ENCODE results near the gene RNF13.
"Not testable (repeated sequence)": the region's sequence is repeated elsewhere in the genome, so short reads cannot be mapped to it uniquely, and the experiment has no call there.

Gene RNF13

GRCh38 chr3:149954812-149955211 is 141.8 kb downstream of the RNF13 start:
- no peak for DNase-seq

- peak in 1 of 56 donors; percentile 3 for DNase-seq
These were observed 142.4 kb downstream of the RNF13 start for GRCh38 chr3:149955449-149955848.

GRCh38 chr3:149957361-149958125 is 144.5 kb downstream of the RNF13 start:
- DNase-seq: no peak

DNA sequence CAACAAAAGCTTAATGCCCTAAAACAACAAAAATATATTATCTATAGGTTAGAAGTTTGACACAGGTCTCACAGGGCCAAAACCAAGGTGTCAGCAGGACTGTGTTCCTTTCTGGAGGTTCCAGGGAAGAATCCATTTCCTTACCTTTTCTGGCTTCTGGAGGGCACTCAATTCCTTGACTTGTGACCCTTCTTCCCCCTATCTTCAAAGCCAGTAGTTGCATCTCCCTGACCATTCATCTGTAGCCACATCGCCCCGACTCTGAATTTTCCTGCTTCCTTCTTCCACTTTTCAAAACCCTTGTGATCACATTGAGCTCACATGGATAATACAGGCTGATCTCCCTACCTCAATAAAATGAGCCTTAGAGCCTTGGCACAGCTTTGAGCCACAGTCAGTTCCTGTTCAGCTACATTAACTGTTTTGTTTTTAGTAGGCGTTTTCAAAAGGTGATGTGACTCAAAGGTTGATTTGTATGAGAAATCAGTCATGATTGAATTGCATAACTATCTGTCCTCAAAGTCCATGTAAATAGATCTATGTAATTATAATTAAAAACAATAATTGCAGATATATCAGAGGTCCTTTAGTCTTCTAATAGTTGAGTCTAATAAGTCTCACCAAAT is 145.3 kb downstream of the RNF13 start:
- no peak for DNase-seq

DNA sequence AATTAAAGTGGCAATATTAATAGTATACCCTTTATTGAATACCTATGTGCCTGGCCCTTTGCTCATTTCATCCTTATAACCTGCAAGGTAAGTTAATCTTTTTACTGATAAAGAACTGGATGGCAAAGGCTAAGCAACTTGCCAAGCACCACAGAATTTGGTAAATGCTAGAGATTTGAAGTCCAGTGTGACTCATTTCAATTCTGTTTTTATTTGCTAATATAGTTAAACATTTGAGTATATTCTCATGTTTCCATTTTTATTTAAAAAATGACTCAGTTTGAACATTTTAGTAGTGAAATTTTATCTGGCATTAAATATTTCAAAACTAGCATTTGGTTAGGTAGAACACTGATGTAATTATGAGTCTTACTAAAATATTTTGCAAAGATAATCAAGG is 146.4 kb downstream of the RNF13 start:
- DNase-seq: no peak

- no peak for DNase-seq
These were observed 150.5 kb downstream of the RNF13 start for GRCh38 chr3:149963485-149963884.

DNA sequence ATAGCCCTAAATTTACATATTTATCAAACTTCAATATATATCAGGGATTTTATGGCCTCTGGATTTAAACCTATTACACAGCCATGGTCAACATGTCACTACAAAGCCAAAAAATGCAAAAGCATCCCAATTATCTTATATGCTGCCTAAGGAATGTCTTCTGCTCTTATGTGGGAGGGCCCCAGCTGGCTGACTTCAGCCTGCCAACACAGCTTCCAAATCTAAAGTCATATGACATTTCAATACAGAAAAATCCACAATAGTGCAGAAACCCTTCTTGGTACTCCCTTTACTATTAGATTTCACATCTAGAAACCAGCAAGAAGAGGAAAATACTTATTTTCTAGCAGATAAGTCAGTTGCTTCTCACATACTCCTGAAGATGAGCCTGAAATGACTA is 151.3 kb downstream of the RNF13 start:
- DNase-seq: peak in 2 of 56 donors; percentile 1 to 12

DNA sequence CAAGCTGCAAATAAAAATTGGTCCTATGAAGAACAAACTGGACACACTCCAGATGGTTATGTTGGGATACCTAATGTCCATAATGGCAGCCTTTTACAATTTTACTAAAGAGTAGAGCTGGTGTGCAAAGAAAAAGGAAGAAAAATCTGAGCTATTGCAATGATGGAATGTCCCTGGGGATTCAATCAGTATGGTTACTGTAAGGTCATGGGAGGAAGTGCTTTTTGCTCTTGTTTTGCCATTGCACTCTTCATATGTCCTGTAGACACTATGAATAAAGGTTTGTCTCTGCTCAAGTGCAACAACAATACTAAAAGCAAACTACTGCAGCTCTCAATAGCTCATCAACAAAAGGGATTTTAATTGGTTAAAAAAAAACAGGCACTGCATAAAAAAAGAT is 152.3 kb downstream of the RNF13 start:
- no peak for DNase-seq

GRCh38 chr3:149967086-149967685 is 154.2 kb downstream of the RNF13 start:
- DNase-seq: no peak

DNA sequence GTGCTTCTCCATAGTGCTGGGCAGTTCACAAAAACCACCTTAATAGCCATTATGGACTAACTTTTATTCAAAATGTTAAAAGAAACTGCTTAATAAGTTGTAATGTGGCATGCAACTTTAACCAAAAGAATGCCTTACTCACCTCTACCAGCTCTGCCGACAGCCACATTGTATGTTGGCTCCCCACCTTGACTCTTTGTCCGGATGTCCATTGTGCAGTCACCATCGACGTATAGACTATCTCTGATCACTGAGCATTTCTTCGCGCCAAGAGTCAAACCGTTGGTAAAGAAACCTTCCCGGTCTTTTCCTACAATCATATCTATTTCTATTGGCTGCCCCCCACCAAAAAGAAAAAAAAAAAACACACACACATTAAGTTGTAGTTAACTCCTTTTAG is 155.2 kb downstream of the RNF13 start:
- no peak for DNase-seq

GRCh38 chr3:149969110-149969939 is 156.3 kb downstream of the RNF13 start:
- peak in 50 of 56 donors; percentile 4 to 73 (median 36) for DNase-seq

- DNase-seq: peak in 54 of 56 donors; percentile 4 to 81 (median 62)
These were observed 157.1 kb downstream of the RNF13 start for GRCh38 chr3:149969940-149970715.

GRCh38 chr3:149970716-149971402 is 157.8 kb downstream of the RNF13 start, which contains the start of gene PFN2:
PFN2 (minus strand) TSS chr3:149970895; CDS start chr3:149970856, 39 bp downstream.
- peak in 54 of 56 donors; percentile 8 to 88 (median 71) for DNase-seq

GRCh38 chr3:149971403-149972075 is 158.5 kb downstream of the RNF13 start:
- DNase-seq: peak in 48 of 56 donors; percentile 17 to 80 (median 62)

DNA sequence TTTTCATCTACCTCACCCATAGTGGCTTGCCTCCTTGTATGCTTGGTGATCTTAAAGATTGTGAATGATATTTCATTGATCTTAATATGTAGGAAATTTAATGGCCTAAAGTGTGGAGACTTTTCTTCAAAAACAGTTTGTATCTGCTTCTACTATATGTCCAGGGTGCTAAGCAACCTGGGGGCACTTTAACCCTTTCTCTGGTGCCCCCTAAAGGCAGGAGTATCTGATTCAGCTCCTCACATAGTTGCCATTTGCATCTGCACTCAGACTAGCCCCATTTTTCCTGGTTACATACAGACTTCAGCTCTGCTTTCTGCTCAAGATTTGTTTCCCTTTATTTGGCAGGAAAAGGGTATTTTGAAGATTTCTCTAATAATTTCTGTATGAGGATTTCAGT is 162.9 kb downstream of the RNF13 start:
- no peak for DNase-seq

- DNase-seq: no peak
These were observed 164.4 kb downstream of the RNF13 start for GRCh38 chr3:149977386-149977785.

GRCh38 chr3:149981979-149982378 is 169.0 kb downstream of the RNF13 start:
- DNase-seq: not testable (repeated sequence)

DNA sequence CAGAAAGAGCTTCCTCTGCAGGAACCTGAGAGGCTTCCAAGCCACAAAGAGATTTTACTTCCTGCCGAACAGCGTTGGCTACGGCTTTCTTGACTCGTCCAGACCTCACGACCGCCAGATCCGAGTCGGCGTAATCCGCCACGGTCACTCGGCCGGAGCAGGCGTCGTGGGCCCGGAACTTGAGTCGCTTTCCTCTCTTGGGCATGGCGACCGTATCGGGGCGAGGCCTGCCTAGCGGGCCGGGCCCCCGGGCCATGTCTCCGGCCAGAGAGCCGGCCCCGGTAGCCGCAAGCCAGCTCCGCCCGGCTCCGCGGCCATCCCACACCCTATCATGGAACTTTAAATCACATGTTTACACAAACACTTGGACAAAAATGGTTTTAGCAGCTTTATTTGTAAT is 170.0 kb downstream of the RNF13 start:
- not testable (repeated sequence) for DNase-seq

GRCh38 chr3:149983628-149984027 is 170.6 kb downstream of the RNF13 start:
- DNase-seq: no peak

All from nucleus accumbens (tissue), 56 donors.